ENCODE data around the gene GBA2. TPM values are rescaled to one million over a fixed set of nuclear protein-coding genes. Genes with fewer than 3 reads are reported as not detected.

GBA2 gene
- total and polyA plus RNA-seq, 2 experiments from 2014 or later, result 32.1 to 80.1 TPM

- TF ChIP-seq REST (IDR thresholded peaks at IDR 0.05; ENCODE audit: unreplicated experiment) (no peak), NANOG (IDR thresholded peaks at IDR 0.05; ENCODE audit: borderline replicate concordance) (no peak)
These were observed 5.6 kb downstream of the GBA2 start (continued) for GRCh38 chr9:35743452-35743851.

DNA sequence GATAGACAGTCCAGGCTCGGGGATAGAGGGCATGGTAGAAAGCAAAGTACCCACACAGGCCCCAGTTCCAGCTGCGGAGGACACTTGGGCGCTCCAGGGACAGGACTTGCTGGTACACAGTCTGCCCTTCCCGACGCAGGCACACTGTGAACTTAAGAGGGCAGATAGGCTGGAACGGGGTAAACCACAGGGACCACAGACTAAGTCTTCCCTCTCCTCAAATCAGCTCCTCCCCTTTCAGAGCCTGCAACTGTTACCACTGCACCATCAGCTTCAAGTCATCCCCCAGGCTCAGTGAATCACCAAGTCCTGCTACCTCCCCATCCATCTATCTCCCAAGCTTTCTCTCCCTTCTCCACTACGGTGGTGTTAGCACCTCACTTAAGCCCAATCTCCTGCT, 7.3 kb downstream of the GBA2 start:
- no peak overlapping the region for H3K4me2 ChIP-seq
- Mint-ChIP-seq H3K4me3 (no peak overlapping the region), H3K27me3 (ENCODE audit: insufficient read depth, low read depth, poor library complexity) (peaks cover 3% of the 10 kb centered on the region), H3K27ac (no peak overlapping the region), H3K36me3 (ENCODE audit: low read depth) (peaks cover 87% of the 10 kb centered on the region), H3K4me1 (peaks cover 9% of the 10 kb centered on the region), H3K9me3 (no peaks in the 10 kb centered on the region)
- H3K79me2 ChIP-seq (replicated peaks; ENCODE audit: insufficient read depth), result peaks cover 21% of the 10 kb centered on the region
- no peak overlapping the region for H3K27ac ChIP-seq (ENCODE audit: low read depth)
- DNase-seq (ENCODE audit: low spot score) (no peak), ATAC-seq (no peak)
- peaks cover 3% of the 10 kb centered on the region; the same call in 1 of the 2 replicates for H3F3A ChIP-seq (replicated peaks; ENCODE audit: low read depth)
- H3K27me3 ChIP-seq (ENCODE audit: insufficient read depth), result no peaks in the 10 kb centered on the region
- H3K36me3 ChIP-seq (ENCODE audit: insufficient read depth), result peaks cover 40% of the 10 kb centered on the region
- no peak overlapping the region for H2AFZ ChIP-seq
- peaks cover 9% of the 10 kb centered on the region for H3K4me1 ChIP-seq (ENCODE audit: insufficient read depth)
- H4K20me1 ChIP-seq (replicated peaks; ENCODE audit: insufficient read depth), result peaks cover 25% of the 10 kb centered on the region
- H3K4me3 ChIP-seq, result no peak overlapping the region
- H3K9me2 ChIP-seq (ENCODE audit: insufficient read depth), result no peaks in the 10 kb centered on the region
- TF ChIP-seq STAT1 (IDR thresholded peaks at IDR 0.05; ENCODE audit: unreplicated experiment) (no peak), EZH2phosphoT487 (IDR thresholded peaks at IDR 0.05; ENCODE audit: unreplicated experiment) (no peak), EZH2 (IDR thresholded peaks at IDR 0.05; ENCODE audit: low read depth, unreplicated experiment) (no peak), NANOG (IDR thresholded peaks at IDR 0.05; ENCODE audit: borderline replicate concordance) (no peak)
- TF ChIP-seq, protein P1, sequence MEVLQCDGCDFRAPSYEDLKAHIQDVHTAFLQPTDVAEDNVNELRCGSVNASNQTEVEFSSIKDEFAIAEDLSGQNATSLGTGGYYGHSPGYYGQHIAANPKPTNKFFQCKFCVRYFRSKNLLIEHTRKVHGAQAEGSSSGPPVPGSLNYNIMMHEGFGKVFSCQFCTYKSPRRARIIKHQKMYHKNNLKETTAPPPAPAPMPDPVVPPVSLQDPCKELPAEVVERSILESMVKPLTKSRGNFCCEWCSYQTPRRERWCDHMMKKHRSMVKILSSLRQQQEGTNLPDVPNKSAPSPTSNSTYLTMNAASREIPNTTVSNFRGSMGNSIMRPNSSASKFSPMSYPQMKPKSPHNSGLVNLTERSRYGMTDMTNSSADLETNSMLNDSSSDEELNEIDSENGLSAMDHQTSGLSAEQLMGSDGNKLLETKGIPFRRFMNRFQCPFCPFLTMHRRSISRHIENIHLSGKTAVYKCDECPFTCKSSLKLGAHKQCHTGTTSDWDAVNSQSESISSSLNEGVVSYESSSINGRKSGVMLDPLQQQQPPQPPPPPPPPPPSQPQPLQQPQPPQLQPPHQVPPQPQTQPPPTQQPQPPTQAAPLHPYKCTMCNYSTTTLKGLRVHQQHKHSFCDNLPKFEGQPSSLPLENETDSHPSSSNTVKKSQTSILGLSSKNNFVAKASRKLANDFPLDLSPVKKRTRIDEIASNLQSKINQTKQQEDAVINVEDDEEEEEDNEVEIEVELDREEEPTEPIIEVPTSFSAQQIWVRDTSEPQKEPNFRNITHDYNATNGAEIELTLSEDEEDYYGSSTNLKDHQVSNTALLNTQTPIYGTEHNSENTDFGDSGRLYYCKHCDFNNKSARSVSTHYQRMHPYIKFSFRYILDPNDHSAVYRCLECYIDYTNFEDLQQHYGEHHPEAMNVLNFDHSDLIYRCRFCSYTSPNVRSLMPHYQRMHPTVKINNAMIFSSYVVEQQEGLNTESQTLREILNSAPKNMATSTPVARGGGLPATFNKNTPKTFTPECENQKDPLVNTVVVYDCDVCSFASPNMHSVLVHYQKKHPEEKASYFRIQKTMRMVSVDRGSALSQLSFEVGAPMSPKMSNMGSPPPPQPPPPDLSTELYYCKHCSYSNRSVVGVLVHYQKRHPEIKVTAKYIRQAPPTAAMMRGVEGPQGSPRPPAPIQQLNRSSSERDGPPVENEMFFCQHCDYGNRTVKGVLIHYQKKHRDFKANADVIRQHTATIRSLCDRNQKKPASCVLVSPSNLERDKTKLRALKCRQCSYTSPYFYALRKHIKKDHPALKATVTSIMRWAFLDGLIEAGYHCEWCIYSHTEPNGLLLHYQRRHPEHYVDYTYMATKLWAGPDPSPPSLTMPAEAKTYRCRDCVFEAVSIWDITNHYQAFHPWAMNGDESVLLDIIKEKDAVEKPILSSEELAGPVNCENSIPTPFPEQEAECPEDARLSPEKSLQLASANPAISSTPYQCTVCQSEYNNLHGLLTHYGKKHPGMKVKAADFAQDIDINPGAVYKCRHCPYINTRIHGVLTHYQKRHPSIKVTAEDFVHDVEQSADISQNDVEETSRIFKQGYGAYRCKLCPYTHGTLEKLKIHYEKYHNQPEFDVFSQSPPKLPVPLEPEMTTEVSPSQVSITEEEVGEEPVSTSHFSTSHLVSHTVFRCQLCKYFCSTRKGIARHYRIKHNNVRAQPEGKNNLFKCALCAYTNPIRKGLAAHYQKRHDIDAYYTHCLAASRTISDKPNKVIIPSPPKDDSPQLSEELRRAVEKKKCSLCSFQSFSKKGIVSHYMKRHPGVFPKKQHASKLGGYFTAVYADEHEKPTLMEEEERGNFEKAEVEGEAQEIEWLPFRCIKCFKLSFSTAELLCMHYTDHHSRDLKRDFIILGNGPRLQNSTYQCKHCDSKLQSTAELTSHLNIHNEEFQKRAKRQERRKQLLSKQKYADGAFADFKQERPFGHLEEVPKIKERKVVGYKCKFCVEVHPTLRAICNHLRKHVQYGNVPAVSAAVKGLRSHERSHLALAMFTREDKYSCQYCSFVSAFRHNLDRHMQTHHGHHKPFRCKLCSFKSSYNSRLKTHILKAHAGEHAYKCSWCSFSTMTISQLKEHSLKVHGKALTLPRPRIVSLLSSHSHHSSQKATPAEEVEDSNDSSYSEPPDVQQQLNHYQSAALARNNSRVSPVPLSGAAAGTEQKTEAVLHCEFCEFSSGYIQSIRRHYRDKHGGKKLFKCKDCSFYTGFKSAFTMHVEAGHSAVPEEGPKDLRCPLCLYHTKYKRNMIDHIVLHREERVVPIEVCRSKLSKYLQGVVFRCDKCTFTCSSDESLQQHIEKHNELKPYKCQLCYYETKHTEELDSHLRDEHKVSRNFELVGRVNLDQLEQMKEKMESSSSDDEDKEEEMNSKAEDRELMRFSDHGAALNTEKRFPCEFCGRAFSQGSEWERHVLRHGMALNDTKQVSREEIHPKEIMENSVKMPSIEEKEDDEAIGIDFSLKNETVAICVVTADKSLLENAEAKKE (CRISPR knock-in tag; IDR thresholded peaks at IDR 0.05), result no peak

Measured in GM23338 (cell line).